Right lobe of liver (tissue), 4 donors: Measurements from ENCODE around the gene YTHDC1.

Source experiments
- CTCF ChIP-seq, 4 donors: fragments of 200-600 bp in 3 of 4; fragments of 450-650 bp in 1 of 4; IDR thresholded peaks; one replicate each; pipeline versions ENCODE4 v1.5.1 to v1.8.0; 2016 to 2022; ENCODE audit warnings: antibody characterized with exemption in 4 of 4, mild to moderate bottlenecking in 2 of 4
- POLR2A ChIP-seq: fragments of 450-650 bp; IDR thresholded peaks from one replicate; pipeline ENCODE4 v1.6.1; 2017; ENCODE audit warnings: antibody characterized with exemption, mild to moderate bottlenecking
- donor health status: DM: no; HTN: no; CAD: no.
- donor health status: DM: no; HTN: no; CAD: no.
- donor health status: DM: no; HTN: yes; CAD: no.

GRCh38 chr4:68291256-68291655 lies 58.6 kb downstream of the YTHDC1 start:
- TF ChIP-seq POLR2A (no peak), CTCF (IDR thresholded peaks at IDR 0.05) (no peak)
